GM13976 (cell line): ENCODE results near the gene ZKSCAN2.

Experiments
- DNase-seq: peaks from one replicate; pipeline ENCODE4 v3.0.0; 2012; ENCODE audit warnings: low spot score
- CTCF ChIP-seq: IDR thresholded peaks from 2 replicates; pipeline ENCODE4 v1.5.1; 2012; ENCODE audit warnings: borderline replicate concordance, mild to moderate bottlenecking; ENCODE audit not compliant: insufficient read depth; ENCODE audit errors: extremely low read depth, missing control alignments, control extremely low read depth
- in situ Hi-C: fragments of 300-500 bp; cut with MboI; formaldehyde crosslinking; loops from one replicate; pipeline ENCODE4 v1.12.0; 2022; ENCODE audit warnings: low sequenced_read_pairs, mixed read lengths, inconsistent platforms; ENCODE audit not compliant: unreplicated experiment

ZKSCAN2 gene

DNA sequence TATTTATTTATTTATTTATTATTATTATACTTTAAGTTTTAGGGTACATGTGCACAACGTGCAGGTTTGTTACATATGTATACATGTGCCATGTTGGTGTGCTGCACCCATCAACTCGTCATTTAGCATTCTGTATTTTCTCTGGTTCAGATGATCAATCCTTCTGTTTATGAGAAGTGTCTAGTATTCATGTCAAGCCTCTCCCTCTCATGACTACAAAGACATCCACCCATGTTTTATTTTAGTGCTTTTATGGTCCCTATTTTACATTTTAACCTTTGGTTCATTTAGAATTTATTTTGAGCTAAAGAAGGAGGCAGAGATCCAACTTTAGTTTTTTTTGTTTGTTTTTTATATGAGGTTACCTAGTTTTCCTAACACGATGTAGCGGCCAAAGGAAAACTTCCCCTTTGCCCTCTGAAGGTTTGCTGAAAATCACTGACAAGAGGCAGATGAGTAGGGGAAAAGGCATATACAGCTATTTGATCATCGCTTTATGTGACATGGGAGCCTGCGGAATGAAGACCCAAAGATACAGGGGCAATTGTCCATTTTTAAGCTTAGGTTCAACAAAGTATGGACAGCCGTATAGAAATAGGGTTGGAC is 63.3 kb downstream of the ZKSCAN2 start:
- in situ Hi-C loops = no loop called here
- TF ChIP-seq CTCF = no peak
- DNase-seq = no peak

GRCh38 chr16:25192096-25192495 is 65.5 kb downstream of the ZKSCAN2 start:
- no peak for TF ChIP-seq CTCF
- in situ Hi-C loops = no loop called here
- DNase-seq = no peak

GRCh38 chr16:25189305-25189704 is 68.3 kb downstream of the ZKSCAN2 start:
- no peak for DNase-seq
- in situ Hi-C loops = no loop called here
- no peak for TF ChIP-seq CTCF

DNA sequence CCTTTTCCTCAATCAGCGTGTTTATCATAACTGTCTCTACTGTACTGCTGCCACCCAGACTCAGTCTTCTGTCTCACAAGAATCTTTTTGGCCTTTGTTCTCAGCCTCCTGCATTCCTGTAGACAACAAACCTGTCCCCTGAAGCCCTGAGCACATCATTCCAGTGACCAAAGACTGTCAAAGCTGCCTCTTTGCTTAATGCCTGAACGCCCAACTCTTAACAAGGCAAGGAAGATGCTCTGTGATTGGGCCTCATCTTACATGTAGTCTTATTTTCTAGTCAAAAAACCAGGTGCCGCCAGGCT is 70.2 kb downstream of the ZKSCAN2 start:
- in situ Hi-C loops = no loop called here

More for the DNA sequence above, 70.2 kb downstream of the ZKSCAN2 start:
- no peak for DNase-seq
- no peak for TF ChIP-seq CTCF
